Measurements from ENCODE around the gene SBF2.

The SBF2 gene

GRCh38 chr11:10029386-10030121 lies 264.5 kb downstream of the SBF2 start:
- TF ChIP-seq, protein P1, sequence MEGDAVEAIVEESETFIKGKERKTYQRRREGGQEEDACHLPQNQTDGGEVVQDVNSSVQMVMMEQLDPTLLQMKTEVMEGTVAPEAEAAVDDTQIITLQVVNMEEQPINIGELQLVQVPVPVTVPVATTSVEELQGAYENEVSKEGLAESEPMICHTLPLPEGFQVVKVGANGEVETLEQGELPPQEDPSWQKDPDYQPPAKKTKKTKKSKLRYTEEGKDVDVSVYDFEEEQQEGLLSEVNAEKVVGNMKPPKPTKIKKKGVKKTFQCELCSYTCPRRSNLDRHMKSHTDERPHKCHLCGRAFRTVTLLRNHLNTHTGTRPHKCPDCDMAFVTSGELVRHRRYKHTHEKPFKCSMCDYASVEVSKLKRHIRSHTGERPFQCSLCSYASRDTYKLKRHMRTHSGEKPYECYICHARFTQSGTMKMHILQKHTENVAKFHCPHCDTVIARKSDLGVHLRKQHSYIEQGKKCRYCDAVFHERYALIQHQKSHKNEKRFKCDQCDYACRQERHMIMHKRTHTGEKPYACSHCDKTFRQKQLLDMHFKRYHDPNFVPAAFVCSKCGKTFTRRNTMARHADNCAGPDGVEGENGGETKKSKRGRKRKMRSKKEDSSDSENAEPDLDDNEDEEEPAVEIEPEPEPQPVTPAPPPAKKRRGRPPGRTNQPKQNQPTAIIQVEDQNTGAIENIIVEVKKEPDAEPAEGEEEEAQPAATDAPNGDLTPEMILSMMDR (IDR thresholded peaks at IDR 0.05; ENCODE audit: low read depth, low read length), result no peak
- TF ChIP-seq POLR2A (IDR thresholded peaks at IDR 0.05; ENCODE audit: extremely low read depth, insufficient read length), result no peak
- TF ChIP-seq, protein P2, sequence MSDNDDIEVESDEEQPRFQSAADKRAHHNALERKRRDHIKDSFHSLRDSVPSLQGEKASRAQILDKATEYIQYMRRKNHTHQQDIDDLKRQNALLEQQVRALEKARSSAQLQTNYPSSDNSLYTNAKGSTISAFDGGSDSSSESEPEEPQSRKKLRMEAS (IDR thresholded peaks at IDR 0.05; ENCODE audit: low read depth, low read length), result no peak
- TF ChIP-seq MYC (IDR thresholded peaks at IDR 0.05; ENCODE audit: low read depth, low read length), result no peak
- no peak overlapping the region for H3K4me3 ChIP-seq (ENCODE audit: low read depth, low read length)
- no peak for DNase-seq (ENCODE audit: low read depth)

- DNase-seq (ENCODE audit: low read depth), result no peak
- no peak overlapping the region for H3K4me3 ChIP-seq (ENCODE audit: low read depth, low read length)
- TF ChIP-seq MYC (IDR thresholded peaks at IDR 0.05; ENCODE audit: low read depth, low read length), result no peak
- TF ChIP-seq POLR2A (IDR thresholded peaks at IDR 0.05; ENCODE audit: extremely low read depth, insufficient read length), result no peak
- TF ChIP-seq, protein P2 (IDR thresholded peaks at IDR 0.05; ENCODE audit: low read depth, low read length), result no peak
- TF ChIP-seq, protein P1 (IDR thresholded peaks at IDR 0.05; ENCODE audit: low read depth, low read length), result no peak
Measured at GRCh38 chr11:10026514-10026913, 267.5 kb downstream of the SBF2 start.

GRCh38 chr11:10023212-10023611 lies 270.8 kb downstream of the SBF2 start:
- no peak overlapping the region for H3K4me3 ChIP-seq (ENCODE audit: low read depth, low read length)
- DNase-seq (ENCODE audit: low read depth), result no peak
- TF ChIP-seq POLR2A (IDR thresholded peaks at IDR 0.05; ENCODE audit: extremely low read depth, insufficient read length) (no peak), MYC (IDR thresholded peaks at IDR 0.05; ENCODE audit: low read depth, low read length) (no peak)
- TF ChIP-seq, protein P2 (IDR thresholded peaks at IDR 0.05; ENCODE audit: low read depth, low read length), result no peak
- TF ChIP-seq, protein P1 (IDR thresholded peaks at IDR 0.05; ENCODE audit: low read depth, low read length), result no peak

DNA sequence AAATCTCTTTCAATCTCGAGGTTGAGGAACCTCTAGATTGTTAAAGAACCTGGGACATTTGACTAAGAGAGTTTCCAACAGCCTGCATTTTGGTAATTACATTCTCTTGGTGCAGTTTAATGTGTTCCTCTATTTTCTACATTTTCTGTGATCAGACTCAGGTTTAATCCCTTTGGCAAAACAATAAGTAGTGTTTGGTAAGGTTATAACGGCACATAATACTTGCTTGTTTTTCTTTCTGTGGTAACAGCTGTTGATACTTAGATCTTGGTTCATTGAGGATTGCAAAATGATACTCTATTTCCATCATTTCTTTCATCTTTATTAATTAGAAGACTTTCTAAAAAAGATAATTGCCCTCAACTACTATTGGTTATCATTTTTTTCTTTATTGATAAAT lies 271.3 kb downstream of the SBF2 start:
- TF ChIP-seq POLR2A (IDR thresholded peaks at IDR 0.05; ENCODE audit: extremely low read depth, insufficient read length) (no peak), MYC (IDR thresholded peaks at IDR 0.05; ENCODE audit: low read depth, low read length) (no peak)
- TF ChIP-seq, protein P1 (IDR thresholded peaks at IDR 0.05; ENCODE audit: low read depth, low read length), result no peak
- TF ChIP-seq, protein P2 (IDR thresholded peaks at IDR 0.05; ENCODE audit: low read depth, low read length), result no peak
- no peak for DNase-seq (ENCODE audit: low read depth)
- no peak overlapping the region for H3K4me3 ChIP-seq (ENCODE audit: low read depth, low read length)

DNA sequence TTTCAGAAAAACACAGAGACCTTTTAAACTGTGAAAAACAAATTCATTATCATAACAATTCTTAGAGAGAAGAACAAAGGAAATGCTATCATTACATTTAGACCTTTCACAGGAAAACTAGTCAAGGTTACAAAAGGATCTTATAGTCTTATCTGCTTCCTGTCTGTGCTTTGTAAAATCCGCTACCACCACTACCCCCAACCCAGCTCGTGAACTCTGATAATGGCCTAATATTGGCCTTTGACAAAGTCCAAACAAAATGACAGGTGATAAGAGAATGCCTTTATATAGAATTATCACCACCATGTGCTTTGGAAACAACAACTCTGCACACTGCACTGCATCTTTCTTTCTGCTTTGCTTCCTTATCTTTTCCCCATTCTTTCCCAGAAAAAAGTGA lies 272.5 kb downstream of the SBF2 start:
- no peak overlapping the region for H3K4me3 ChIP-seq (ENCODE audit: low read depth, low read length)
- no peak for DNase-seq (ENCODE audit: low read depth)
- no peak for TF ChIP-seq MYC (IDR thresholded peaks at IDR 0.05; ENCODE audit: low read depth, low read length)
- TF ChIP-seq, protein P2 (IDR thresholded peaks at IDR 0.05; ENCODE audit: low read depth, low read length), result no peak
- no peak for TF ChIP-seq POLR2A (IDR thresholded peaks at IDR 0.05; ENCODE audit: extremely low read depth, insufficient read length)
- TF ChIP-seq, protein P1 (IDR thresholded peaks at IDR 0.05; ENCODE audit: low read depth, low read length), result no peak
